ENCODE results near the gene CHAC2. TPM values are rescaled to one million over a fixed set of nuclear protein-coding genes. Genes with fewer than 3 reads are reported as not detected.
A peak's percentile ranks its signal among the peaks of the same experiment; 100 is the strongest.

Gene CHAC2
- total and polyA plus RNA-seq, 8 donors: 0.45 to 6.6 (median 4.1) TPM; not detected in 2

- peaks cover 22 to 64% (median 51%) of the 10 kb centered on the region in 4 donors for H3K4me1 ChIP-seq
- peak overlapping the region; percentile 78 to 90 (median 85) for H3K27ac ChIP-seq
- no peaks in the 10 kb centered on the region for H3K9me3 ChIP-seq
- no peaks in the 10 kb centered on the region for H3K27me3 ChIP-seq
- 2 to 3% (median 2%) methylated on average over 17 of the region's 17 CpGs for WGBS, 5 donors
- peak overlapping the region; percentile 77 to 95 (median 85) for H3K4me3 ChIP-seq
- DNase-seq: peak in 1 of 2 donors; percentile 35
- TF ChIP-seq CTCF (IDR thresholded peaks at IDR 0.05) (no peak), POLR2A (IDR thresholded peaks at IDR 0.05) (no peak), POLR2AphosphoS5 (IDR thresholded peaks at IDR 0.05) (no peak)
- intact Hi-C loops (cut with DNase I; ENCODE audit: low total_unique reads): no loop called here
- no peaks in the 10 kb centered on the region for H3K36me3 ChIP-seq
These were observed 20.1 kb downstream of the CHAC2 start for GRCh38 chr2:53787614-53788289.

GRCh38 chr2:53793261-53793660 lies 25.7 kb downstream of the CHAC2 start:
- H3K27me3 ChIP-seq: no peaks in the 10 kb centered on the region
- peaks cover 4 to 42% (median 15%) of the 10 kb centered on the region in 4 donors for H3K4me1 ChIP-seq
- H3K4me3 ChIP-seq: no peak overlapping the region
- TF ChIP-seq POLR2AphosphoS5 (IDR thresholded peaks at IDR 0.05): no peak
- no peak for TF ChIP-seq CTCF (IDR thresholded peaks at IDR 0.05)
- TF ChIP-seq POLR2A (IDR thresholded peaks at IDR 0.05): no peak
- TF ChIP-seq EP300 (IDR thresholded peaks at IDR 0.05): no peak
- no peaks in the 10 kb centered on the region for H3K9me3 ChIP-seq
- H3K27ac ChIP-seq: no peak overlapping the region
- 65 to 85% (median 73%) methylated on average over 3 of the region's 3 CpGs for WGBS, 5 donors
- DNase-seq: no peak
- intact Hi-C loops (cut with DNase I; ENCODE audit: low total_unique reads): no loop called here
- H3K36me3 ChIP-seq: peaks cover 20 to 43% (median 40%) of the 10 kb centered on the region in 4 donors

GRCh38 chr2:53793821-53794220 lies 26.2 kb downstream of the CHAC2 start:
- TF ChIP-seq EP300 (IDR thresholded peaks at IDR 0.05) (no peak), POLR2AphosphoS5 (IDR thresholded peaks at IDR 0.05) (no peak), CTCF (IDR thresholded peaks at IDR 0.05) (no peak), POLR2A (IDR thresholded peaks at IDR 0.05) (no peak)
- Histone ChIP-seq H3K27me3 (no peaks in the 10 kb centered on the region), H3K9me3 (no peaks in the 10 kb centered on the region), H3K36me3 (peaks cover 22 to 49% (median 46%) of the 10 kb centered on the region in 4 donors), H3K4me1 (peaks cover 0 to 37% (median 10%) of the 10 kb centered on the region in 4 donors), H3K27ac (no peak overlapping the region), H3K4me3 (no peak overlapping the region)
- DNase-seq: no peak
- WGBS, 5 donors: 62 to 71% (median 70%) methylated on average over 3 of the region's 3 CpGs
- intact Hi-C loops (cut with DNase I; ENCODE audit: low total_unique reads): no loop called here

- Histone ChIP-seq H3K9me3 (no peaks in the 10 kb centered on the region), H3K27me3 (no peaks in the 10 kb centered on the region), H3K4me3 (no peak overlapping the region), H3K27ac (no peak overlapping the region), H3K36me3 (peaks cover 29 to 99% (median 95%) of the 10 kb centered on the region in 4 donors), H3K4me1 (no peaks in the 10 kb centered on the region)
- DNase-seq: no peak
- no peak for TF ChIP-seq POLR2A (IDR thresholded peaks at IDR 0.05)
- TF ChIP-seq EP300 (IDR thresholded peaks at IDR 0.05): no peak
- TF ChIP-seq CTCF (IDR thresholded peaks at IDR 0.05): no peak
- TF ChIP-seq POLR2AphosphoS5 (IDR thresholded peaks at IDR 0.05): no peak
- intact Hi-C loops (cut with DNase I; ENCODE audit: low total_unique reads): no loop called here
These were observed 33.9 kb downstream of the CHAC2 start for GRCh38 chr2:53801547-53801946.

Data from stomach (tissue), 9 donors.